Measurements from ENCODE around the gene TES. TPM values are rescaled to one million over a fixed set of nuclear protein-coding genes. Genes with fewer than 3 reads are reported as not detected.
"Not testable (repeated sequence)": the region's sequence is repeated elsewhere in the genome, so short reads cannot be mapped to it uniquely, and the experiment has no call there.

TES gene
- polyA plus RNA-seq, 1 experiment, result 93.2 TPM

GRCh38 chr7:116170180-116170579 is 40.2 kb upstream of the TES start:
- DNase-seq (ENCODE audit: low read depth), result no peak
- Histone ChIP-seq H3K27me3 (ENCODE audit: control insufficient read depth, insufficient read depth, low read length) (no peaks in the 10 kb centered on the region), H3K36me3 (ENCODE audit: control insufficient read depth, insufficient read depth, low read length) (no peaks in the 10 kb centered on the region), H3K4me3 (ENCODE audit: low read depth, low read length) (no peak overlapping the region)
- POLR2A ChIA-PET, result no interaction called here
- no peak for TF ChIP-seq CTCF (IDR thresholded peaks at IDR 0.05; ENCODE audit: insufficient read depth, low read depth, low read length)
- CTCF ChIA-PET, result interaction anchor here (1.5 to 6.3 kb wide), 5 partner anchors 11 to 421 kb away, joined by 4 to 71 read pairs (median 6); no protein-coding TSS in a partner anchor

GRCh38 chr7:116171094-116171493 is 39.2 kb upstream of the TES start:
- H3K27me3 ChIP-seq (ENCODE audit: control insufficient read depth, insufficient read depth, low read length), result no peaks in the 10 kb centered on the region
- TF ChIP-seq CTCF (IDR thresholded peaks at IDR 0.05; ENCODE audit: insufficient read depth, low read depth, low read length), result no peak
- no peaks in the 10 kb centered on the region for H3K36me3 ChIP-seq (ENCODE audit: control insufficient read depth, insufficient read depth, low read length)
- no peak for DNase-seq (ENCODE audit: low read depth)
- H3K4me3 ChIP-seq (ENCODE audit: low read depth, low read length), result no peak overlapping the region
- CTCF ChIA-PET, result interaction anchor here (1.0 to 6.3 kb wide), 7 partner anchors 10 to 420 kb away, joined by 3 to 71 read pairs (median 5); no protein-coding TSS in a partner anchor
- POLR2A ChIA-PET, result no interaction called here

GRCh38 chr7:116172353-116172752 is 38.0 kb upstream of the TES start:
- H3K4me3 ChIP-seq (ENCODE audit: low read depth, low read length), result no peak overlapping the region
- DNase-seq (ENCODE audit: low read depth), result no peak
- ChIA-PET CTCF (interaction anchor here (0.7 to 6.3 kb wide), 15 partner anchors 9 to 629 kb away, joined by 3 to 71 read pairs (median 4); no protein-coding TSS in a partner anchor), POLR2A (interaction anchor here (0.6 kb wide), 1 partner anchor 45 kb away, joined by 3 read pairs; no protein-coding TSS in a partner anchor)
- no peaks in the 10 kb centered on the region for H3K36me3 ChIP-seq (ENCODE audit: control insufficient read depth, insufficient read depth, low read length)
- no peaks in the 10 kb centered on the region for H3K27me3 ChIP-seq (ENCODE audit: control insufficient read depth, insufficient read depth, low read length)
- TF ChIP-seq CTCF (IDR thresholded peaks at IDR 0.05; ENCODE audit: insufficient read depth, low read depth, low read length), result no peak

- H3K36me3 ChIP-seq (ENCODE audit: control insufficient read depth, insufficient read depth, low read length), result no peaks in the 10 kb centered on the region
- no peaks in the 10 kb centered on the region for H3K27me3 ChIP-seq (ENCODE audit: control insufficient read depth, insufficient read depth, low read length)
- ChIA-PET CTCF (interaction anchor here (0.8 to 6.3 kb wide), 20 partner anchors 9 to 637 kb away, joined by 3 to 71 read pairs (median 4); no protein-coding TSS in a partner anchor), POLR2A (interaction anchor here (0.6 kb wide), 1 partner anchor 44 kb away, joined by 3 read pairs; no protein-coding TSS in a partner anchor)
- TF ChIP-seq CTCF (IDR thresholded peaks at IDR 0.05; ENCODE audit: insufficient read depth, low read depth, low read length), result peak; percentile 34; the same call in 1 of the 2 replicates
- H3K4me3 ChIP-seq (ENCODE audit: low read depth, low read length), result no peak overlapping the region
- no peak for DNase-seq (ENCODE audit: low read depth)
Measured at GRCh38 chr7:116173051-116174028, 37.0 kb upstream of the TES start.

GRCh38 chr7:116175095-116175494 is 35.2 kb upstream of the TES start:
- H3K36me3 ChIP-seq (ENCODE audit: control insufficient read depth, insufficient read depth, low read length); DNase-seq (ENCODE audit: low read depth); POLR2A ChIA-PET; H3K4me3 ChIP-seq (ENCODE audit: low read depth, low read length); H3K27me3 ChIP-seq (ENCODE audit: control insufficient read depth, insufficient read depth, low read length): not testable (repeated sequence)
- CTCF ChIA-PET, result interaction anchor here (0.6 to 6.3 kb wide), 7 partner anchors 11 to 416 kb away, joined by 3 to 71 read pairs (median 4); no protein-coding TSS in a partner anchor
